ENCODE results near the gene RHBDD1. TPM values are rescaled to one million over a fixed set of nuclear protein-coding genes. Genes with fewer than 3 reads are reported as not detected.

The RHBDD1 gene
- total RNA-seq, 1 donor from 2014 or later = 34.3 TPM

DNA sequence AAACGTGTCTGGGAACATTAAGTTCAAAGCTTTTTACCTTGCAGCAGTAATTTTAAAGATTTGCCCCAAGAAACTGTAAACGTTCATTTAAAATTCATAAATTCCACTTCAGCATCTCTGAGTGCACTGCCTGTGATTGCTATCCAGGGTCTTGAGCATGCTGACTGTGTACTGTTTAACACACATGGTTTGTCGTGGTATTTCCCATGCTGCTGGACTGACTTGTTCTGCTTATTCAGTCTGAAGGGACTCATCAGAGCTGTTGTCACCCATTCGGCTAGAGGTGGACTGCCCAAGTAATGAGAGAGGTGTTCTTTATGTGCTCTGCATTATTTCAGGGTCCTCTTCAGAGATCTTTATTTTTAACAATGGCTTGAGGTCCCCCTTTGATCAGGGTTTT is 53.1 kb downstream of the RHBDD1 start:
- H3K36me3 Mint-ChIP-seq (ENCODE audit: low read depth) = no peaks in the 10 kb centered on the region
- TF ChIP-seq, protein P1, sequence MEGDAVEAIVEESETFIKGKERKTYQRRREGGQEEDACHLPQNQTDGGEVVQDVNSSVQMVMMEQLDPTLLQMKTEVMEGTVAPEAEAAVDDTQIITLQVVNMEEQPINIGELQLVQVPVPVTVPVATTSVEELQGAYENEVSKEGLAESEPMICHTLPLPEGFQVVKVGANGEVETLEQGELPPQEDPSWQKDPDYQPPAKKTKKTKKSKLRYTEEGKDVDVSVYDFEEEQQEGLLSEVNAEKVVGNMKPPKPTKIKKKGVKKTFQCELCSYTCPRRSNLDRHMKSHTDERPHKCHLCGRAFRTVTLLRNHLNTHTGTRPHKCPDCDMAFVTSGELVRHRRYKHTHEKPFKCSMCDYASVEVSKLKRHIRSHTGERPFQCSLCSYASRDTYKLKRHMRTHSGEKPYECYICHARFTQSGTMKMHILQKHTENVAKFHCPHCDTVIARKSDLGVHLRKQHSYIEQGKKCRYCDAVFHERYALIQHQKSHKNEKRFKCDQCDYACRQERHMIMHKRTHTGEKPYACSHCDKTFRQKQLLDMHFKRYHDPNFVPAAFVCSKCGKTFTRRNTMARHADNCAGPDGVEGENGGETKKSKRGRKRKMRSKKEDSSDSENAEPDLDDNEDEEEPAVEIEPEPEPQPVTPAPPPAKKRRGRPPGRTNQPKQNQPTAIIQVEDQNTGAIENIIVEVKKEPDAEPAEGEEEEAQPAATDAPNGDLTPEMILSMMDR (conservative IDR thresholded peaks at IDR 0.05) = no peak
- H3K27me3 Mint-ChIP-seq (ENCODE audit: low read depth) = no peaks in the 10 kb centered on the region
- H3K4me3 Mint-ChIP-seq = no peak overlapping the region
- no peaks in the 10 kb centered on the region for H3K4me1 Mint-ChIP-seq
- no peak for DNase-seq (ENCODE audit: low read depth, low spot score)
- no peak overlapping the region for H3K27ac Mint-ChIP-seq (ENCODE audit: unreplicated experiment)
- no peaks in the 10 kb centered on the region for H3K9me3 Mint-ChIP-seq

- H3K4me3 Mint-ChIP-seq = no peak overlapping the region
- TF ChIP-seq, protein P1 (conservative IDR thresholded peaks at IDR 0.05) = no peak
- DNase-seq (ENCODE audit: low read depth, low spot score) = no peak
- no peak overlapping the region for H3K27ac Mint-ChIP-seq (ENCODE audit: unreplicated experiment)
- no peaks in the 10 kb centered on the region for H3K36me3 Mint-ChIP-seq (ENCODE audit: low read depth)
- no peaks in the 10 kb centered on the region for H3K9me3 Mint-ChIP-seq
- H3K4me1 Mint-ChIP-seq = no peaks in the 10 kb centered on the region
- no peaks in the 10 kb centered on the region for H3K27me3 Mint-ChIP-seq (ENCODE audit: low read depth)
Measured at GRCh38 chr2:226890286-226890685, 54.4 kb downstream of the RHBDD1 start.

- no peak for DNase-seq (ENCODE audit: low read depth, low spot score)
- H3K27ac Mint-ChIP-seq (ENCODE audit: unreplicated experiment) = no peak overlapping the region
- peaks cover under 1% of the 10 kb centered on the region for H3K36me3 Mint-ChIP-seq (ENCODE audit: low read depth)
- TF ChIP-seq, protein P1 (conservative IDR thresholded peaks at IDR 0.05) = no peak
- no peaks in the 10 kb centered on the region for H3K27me3 Mint-ChIP-seq (ENCODE audit: low read depth)
- H3K4me3 Mint-ChIP-seq = no peak overlapping the region
- H3K4me1 Mint-ChIP-seq = no peaks in the 10 kb centered on the region
- no peaks in the 10 kb centered on the region for H3K9me3 Mint-ChIP-seq
Measured at GRCh38 chr2:226891780-226892590, 56.1 kb downstream of the RHBDD1 start.

- H3K27ac Mint-ChIP-seq (ENCODE audit: unreplicated experiment) = no peak overlapping the region
- H3K9me3 Mint-ChIP-seq = no peaks in the 10 kb centered on the region
- no peaks in the 10 kb centered on the region for H3K4me1 Mint-ChIP-seq
- TF ChIP-seq, protein P1 (conservative IDR thresholded peaks at IDR 0.05) = no peak
- no peak for DNase-seq (ENCODE audit: low read depth, low spot score)
- H3K4me3 Mint-ChIP-seq = no peak overlapping the region
- no peaks in the 10 kb centered on the region for H3K27me3 Mint-ChIP-seq (ENCODE audit: low read depth)
- H3K36me3 Mint-ChIP-seq (ENCODE audit: low read depth) = peaks cover 5% of the 10 kb centered on the region
Measured at GRCh38 chr2:226892729-226893128, 56.9 kb downstream of the RHBDD1 start.

- no peaks in the 10 kb centered on the region for H3K4me1 Mint-ChIP-seq
- H3K27ac Mint-ChIP-seq (ENCODE audit: unreplicated experiment) = no peak overlapping the region
- H3K4me3 Mint-ChIP-seq = no peak overlapping the region
- no peaks in the 10 kb centered on the region for H3K9me3 Mint-ChIP-seq
- DNase-seq (ENCODE audit: low read depth, low spot score) = no peak
- H3K36me3 Mint-ChIP-seq (ENCODE audit: low read depth) = peaks cover 5% of the 10 kb centered on the region
- no peaks in the 10 kb centered on the region for H3K27me3 Mint-ChIP-seq (ENCODE audit: low read depth)
- TF ChIP-seq, protein P1 (conservative IDR thresholded peaks at IDR 0.05) = no peak
Measured at GRCh38 chr2:226893216-226893615, 57.4 kb downstream of the RHBDD1 start.
